Body of pancreas (tissue), 4 donors: ENCODE results near the gene PTCHD4.

Source experiments
- POLR2A ChIP-seq, 3 donors: fragments of 450-650 bp; IDR thresholded peaks; one replicate each; pipeline ENCODE4 v1.6.1; 2016; ENCODE audit warnings: antibody characterized with exemption in 3 of 3, mild to moderate bottlenecking in 2 of 3
- TF ChIP-seq, protein P1 (sequence below), 7 experiments: fragments of 450-650 bp in 4 of 7; fragments of 200-600 bp in 3 of 7; sonication (generic) in 3 of 7; IDR thresholded peaks; one replicate each; pipeline ENCODE4 v1.5.1; 2016 to 2019; ENCODE audit warnings: antibody characterized with exemption in 7 of 7

DNA sequence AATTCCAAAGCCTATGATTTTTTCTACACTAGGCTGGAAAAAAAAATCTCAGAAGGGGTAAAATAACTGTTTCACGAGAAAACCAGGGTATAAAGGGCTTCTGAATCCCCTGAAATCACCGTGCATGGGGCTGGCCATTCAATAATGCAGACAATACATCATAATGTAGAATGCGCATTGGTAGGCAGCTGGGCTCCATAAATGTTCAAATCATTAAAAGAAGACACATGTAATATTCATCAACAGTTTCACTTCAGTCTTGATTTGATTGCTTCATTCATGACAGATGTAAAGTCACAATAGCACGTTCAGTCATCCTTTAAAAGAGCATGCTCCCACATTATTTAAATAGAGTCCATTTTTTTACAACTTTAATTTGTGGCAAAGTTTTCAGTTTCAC lies 20.5 kb downstream of the PTCHD4 start:
- TF ChIP-seq, protein P1, sequence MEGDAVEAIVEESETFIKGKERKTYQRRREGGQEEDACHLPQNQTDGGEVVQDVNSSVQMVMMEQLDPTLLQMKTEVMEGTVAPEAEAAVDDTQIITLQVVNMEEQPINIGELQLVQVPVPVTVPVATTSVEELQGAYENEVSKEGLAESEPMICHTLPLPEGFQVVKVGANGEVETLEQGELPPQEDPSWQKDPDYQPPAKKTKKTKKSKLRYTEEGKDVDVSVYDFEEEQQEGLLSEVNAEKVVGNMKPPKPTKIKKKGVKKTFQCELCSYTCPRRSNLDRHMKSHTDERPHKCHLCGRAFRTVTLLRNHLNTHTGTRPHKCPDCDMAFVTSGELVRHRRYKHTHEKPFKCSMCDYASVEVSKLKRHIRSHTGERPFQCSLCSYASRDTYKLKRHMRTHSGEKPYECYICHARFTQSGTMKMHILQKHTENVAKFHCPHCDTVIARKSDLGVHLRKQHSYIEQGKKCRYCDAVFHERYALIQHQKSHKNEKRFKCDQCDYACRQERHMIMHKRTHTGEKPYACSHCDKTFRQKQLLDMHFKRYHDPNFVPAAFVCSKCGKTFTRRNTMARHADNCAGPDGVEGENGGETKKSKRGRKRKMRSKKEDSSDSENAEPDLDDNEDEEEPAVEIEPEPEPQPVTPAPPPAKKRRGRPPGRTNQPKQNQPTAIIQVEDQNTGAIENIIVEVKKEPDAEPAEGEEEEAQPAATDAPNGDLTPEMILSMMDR (IDR thresholded peaks at IDR 0.05), result no peak
- TF ChIP-seq POLR2A (IDR thresholded peaks at IDR 0.05), result no peak
